ENCODE results near the gene SYNPR. TPM values are rescaled to one million over a fixed set of nuclear protein-coding genes. Genes with fewer than 3 reads are reported as not detected.

Gene SYNPR
- total RNA-seq, 1 donor: not detected

GRCh38 chr3:63556401-63556800, 278.3 kb downstream of the SYNPR start:
- H3K4me3 ChIP-seq (ENCODE audit: low read length): no peak overlapping the region
- no peaks in the 10 kb centered on the region for H3K4me1 ChIP-seq (ENCODE audit: insufficient read depth, low read length)
- H3K27me3 ChIP-seq (ENCODE audit: insufficient read depth, low read length): no peaks in the 10 kb centered on the region
- H3K9me3 ChIP-seq (ENCODE audit: low read depth, low read length): no peaks in the 10 kb centered on the region

DNA sequence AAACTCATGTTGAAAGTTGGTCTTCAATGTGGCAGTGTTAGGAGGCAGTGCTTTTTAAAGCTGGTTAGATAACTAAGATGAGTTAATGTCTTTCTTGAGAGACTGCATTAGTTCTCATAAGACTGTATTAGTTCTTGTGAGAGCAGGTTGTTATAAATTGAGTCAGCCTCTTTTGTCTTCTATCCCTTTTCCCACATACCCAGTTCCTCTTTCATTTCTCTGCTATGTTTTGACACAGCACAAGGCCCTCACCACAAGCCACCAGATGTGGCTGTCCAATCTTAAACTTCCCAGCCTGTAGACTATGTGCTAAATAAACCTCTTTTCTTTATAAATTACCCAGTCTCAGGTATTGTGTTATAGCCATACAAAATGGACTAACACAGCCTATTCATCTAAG, 279.8 kb downstream of the SYNPR start:
- H3K9me3 ChIP-seq (ENCODE audit: low read depth, low read length): no peaks in the 10 kb centered on the region
- H3K4me3 ChIP-seq (ENCODE audit: low read length): no peak overlapping the region
- no peaks in the 10 kb centered on the region for H3K27me3 ChIP-seq (ENCODE audit: insufficient read depth, low read length)
- no peaks in the 10 kb centered on the region for H3K4me1 ChIP-seq (ENCODE audit: insufficient read depth, low read length)

GRCh38 chr3:63559884-63560283, 281.8 kb downstream of the SYNPR start:
- Histone ChIP-seq H3K4me3 (ENCODE audit: low read length) (no peak overlapping the region), H3K9me3 (ENCODE audit: low read depth, low read length) (no peaks in the 10 kb centered on the region), H3K27me3 (ENCODE audit: insufficient read depth, low read length) (no peaks in the 10 kb centered on the region), H3K4me1 (ENCODE audit: insufficient read depth, low read length) (no peaks in the 10 kb centered on the region)

GRCh38 chr3:63561879-63562278, 283.8 kb downstream of the SYNPR start:
- no peaks in the 10 kb centered on the region for H3K9me3 ChIP-seq (ENCODE audit: low read depth, low read length)

GRCh38 chr3:63562323-63562722, 284.2 kb downstream of the SYNPR start:
- H3K4me3 ChIP-seq (ENCODE audit: low read length): no peak overlapping the region
- H3K4me1 ChIP-seq (ENCODE audit: insufficient read depth, low read length): no peaks in the 10 kb centered on the region
- no peaks in the 10 kb centered on the region for H3K9me3 ChIP-seq (ENCODE audit: low read depth, low read length)
- no peaks in the 10 kb centered on the region for H3K27me3 ChIP-seq (ENCODE audit: insufficient read depth, low read length)

More at GRCh38 chr3:63561879-63562278, 283.8 kb downstream of the SYNPR start:
- Histone ChIP-seq H3K4me1 (ENCODE audit: insufficient read depth, low read length) (no peaks in the 10 kb centered on the region), H3K27me3 (ENCODE audit: insufficient read depth, low read length) (no peaks in the 10 kb centered on the region), H3K4me3 (ENCODE audit: low read length) (no peak overlapping the region)

- H3K4me1 ChIP-seq (ENCODE audit: insufficient read depth, low read length): no peaks in the 10 kb centered on the region
- H3K27me3 ChIP-seq (ENCODE audit: insufficient read depth, low read length): no peaks in the 10 kb centered on the region
- no peaks in the 10 kb centered on the region for H3K9me3 ChIP-seq (ENCODE audit: low read depth, low read length)
- no peak overlapping the region for H3K4me3 ChIP-seq (ENCODE audit: low read length)
Measured at GRCh38 chr3:63563572-63563971, 285.5 kb downstream of the SYNPR start.

- Histone ChIP-seq H3K4me3 (ENCODE audit: low read length) (no peak overlapping the region), H3K27me3 (ENCODE audit: insufficient read depth, low read length) (no peaks in the 10 kb centered on the region), H3K9me3 (ENCODE audit: low read depth, low read length) (no peaks in the 10 kb centered on the region), H3K4me1 (ENCODE audit: insufficient read depth, low read length) (no peaks in the 10 kb centered on the region)
Measured at GRCh38 chr3:63565220-63565619, 287.1 kb downstream of the SYNPR start.

- Histone ChIP-seq H3K4me3 (ENCODE audit: low read length) (no peak overlapping the region), H3K27me3 (ENCODE audit: insufficient read depth, low read length) (no peaks in the 10 kb centered on the region), H3K4me1 (ENCODE audit: insufficient read depth, low read length) (no peaks in the 10 kb centered on the region), H3K9me3 (ENCODE audit: low read depth, low read length) (no peaks in the 10 kb centered on the region)
Measured at GRCh38 chr3:63571682-63572081, 293.6 kb downstream of the SYNPR start.

GRCh38 chr3:63576846-63577245, 298.7 kb downstream of the SYNPR start:
- H3K4me3 ChIP-seq (ENCODE audit: low read length): no peak overlapping the region
- no peaks in the 10 kb centered on the region for H3K27me3 ChIP-seq (ENCODE audit: insufficient read depth, low read length)
- H3K9me3 ChIP-seq (ENCODE audit: low read depth, low read length): no peaks in the 10 kb centered on the region
- no peaks in the 10 kb centered on the region for H3K4me1 ChIP-seq (ENCODE audit: insufficient read depth, low read length)

GRCh38 chr3:63578858-63579257, 300.8 kb downstream of the SYNPR start:
- H3K9me3 ChIP-seq (ENCODE audit: low read depth, low read length): no peaks in the 10 kb centered on the region
- no peak overlapping the region for H3K4me3 ChIP-seq (ENCODE audit: low read length)
- no peaks in the 10 kb centered on the region for H3K4me1 ChIP-seq (ENCODE audit: insufficient read depth, low read length)
- H3K27me3 ChIP-seq (ENCODE audit: insufficient read depth, low read length): no peaks in the 10 kb centered on the region

DNA sequence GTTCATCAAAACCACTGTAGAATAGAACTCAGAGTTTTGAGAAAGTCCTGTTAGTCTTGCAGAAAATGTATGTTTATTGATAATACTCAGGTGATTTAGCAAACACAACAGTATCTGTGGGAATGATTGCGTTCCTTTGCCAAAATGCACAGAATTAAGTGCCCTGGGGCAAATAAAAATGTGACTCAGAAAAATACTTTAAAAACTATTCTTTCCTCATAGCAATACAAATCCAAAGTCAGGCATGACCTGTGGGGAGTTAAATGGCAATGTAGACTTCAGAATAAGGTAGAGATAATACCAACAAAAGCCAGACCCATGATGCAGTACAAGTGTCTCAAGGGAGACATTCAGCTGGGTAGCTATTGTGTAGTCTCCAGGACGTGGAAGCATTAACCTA, 302.0 kb downstream of the SYNPR start:
- H3K4me1 ChIP-seq (ENCODE audit: insufficient read depth, low read length): no peaks in the 10 kb centered on the region
- no peaks in the 10 kb centered on the region for H3K9me3 ChIP-seq (ENCODE audit: low read depth, low read length)
- no peak overlapping the region for H3K4me3 ChIP-seq (ENCODE audit: low read length)
- no peaks in the 10 kb centered on the region for H3K27me3 ChIP-seq (ENCODE audit: insufficient read depth, low read length)

- Histone ChIP-seq H3K4me3 (ENCODE audit: low read length) (no peak overlapping the region), H3K27me3 (ENCODE audit: insufficient read depth, low read length) (no peaks in the 10 kb centered on the region), H3K4me1 (ENCODE audit: insufficient read depth, low read length) (no peaks in the 10 kb centered on the region), H3K9me3 (ENCODE audit: low read depth, low read length) (peaks cover under 1% of the 10 kb centered on the region)
Measured at GRCh38 chr3:63582943-63583500, 304.9 kb downstream of the SYNPR start.

- H3K4me3 ChIP-seq (ENCODE audit: low read length): no peak overlapping the region
- H3K9me3 ChIP-seq (ENCODE audit: low read depth, low read length): peaks cover 11% of the 10 kb centered on the region
- H3K27me3 ChIP-seq (ENCODE audit: insufficient read depth, low read length): no peaks in the 10 kb centered on the region
- H3K4me1 ChIP-seq (ENCODE audit: insufficient read depth, low read length): no peaks in the 10 kb centered on the region
Measured at GRCh38 chr3:63584681-63585080, 306.6 kb downstream of the SYNPR start.

DNA sequence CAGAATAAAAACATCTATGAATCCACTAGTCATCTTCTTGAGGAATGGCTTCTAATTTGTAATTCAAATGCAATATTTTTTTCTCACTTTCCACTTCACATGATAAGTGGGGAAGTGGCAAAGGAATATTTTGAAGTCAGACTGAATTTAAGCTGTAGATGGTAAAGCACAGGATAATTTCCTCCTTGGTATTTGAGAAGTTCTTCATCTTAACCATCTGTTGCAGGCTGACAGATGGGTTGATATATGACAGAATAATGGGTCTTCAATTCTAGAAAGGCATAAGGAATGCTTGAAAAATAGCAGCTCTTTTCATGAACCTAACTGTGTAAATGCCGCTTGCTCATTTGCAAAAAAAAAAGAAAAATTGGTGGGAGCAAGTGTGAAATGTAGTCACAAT, 307.8 kb downstream of the SYNPR start:
- Histone ChIP-seq H3K4me1 (ENCODE audit: insufficient read depth, low read length) (no peaks in the 10 kb centered on the region), H3K27me3 (ENCODE audit: insufficient read depth, low read length) (no peaks in the 10 kb centered on the region), H3K9me3 (ENCODE audit: low read depth, low read length) (peaks cover 11% of the 10 kb centered on the region), H3K4me3 (ENCODE audit: low read length) (no peak overlapping the region)

- Histone ChIP-seq H3K27me3 (ENCODE audit: insufficient read depth, low read length) (no peaks in the 10 kb centered on the region), H3K4me1 (ENCODE audit: insufficient read depth, low read length) (no peaks in the 10 kb centered on the region), H3K9me3 (ENCODE audit: low read depth, low read length) (peaks cover 11% of the 10 kb centered on the region), H3K4me3 (ENCODE audit: low read length) (no peak overlapping the region)
Measured at GRCh38 chr3:63588895-63589294, 310.8 kb downstream of the SYNPR start.

DNA sequence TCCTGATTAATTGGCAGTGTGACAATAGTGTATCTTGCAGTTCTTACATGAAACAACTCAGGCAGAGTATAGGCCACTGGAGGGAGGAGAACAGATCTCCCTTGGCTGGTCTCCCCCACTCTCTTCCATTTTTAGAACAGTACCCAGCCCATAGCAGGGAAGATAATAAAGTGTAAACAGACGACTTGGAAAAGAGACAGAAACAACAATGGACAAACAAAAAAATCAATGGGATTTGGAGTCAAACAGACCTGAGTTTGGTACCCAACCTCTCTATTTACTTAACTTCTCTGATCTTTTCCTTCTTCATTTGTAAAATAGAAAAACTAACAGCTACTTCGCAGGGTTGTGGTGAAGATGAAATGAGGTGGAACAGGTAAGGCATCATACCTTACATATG, 315.7 kb downstream of the SYNPR start:
- Histone ChIP-seq H3K4me3 (ENCODE audit: low read length) (no peak overlapping the region), H3K9me3 (ENCODE audit: low read depth, low read length) (peaks cover 3% of the 10 kb centered on the region), H3K4me1 (ENCODE audit: insufficient read depth, low read length) (no peaks in the 10 kb centered on the region), H3K27me3 (ENCODE audit: insufficient read depth, low read length) (no peaks in the 10 kb centered on the region)

All from mononuclear cell (primary cell).